ENCODE measurements around the gene LTA4H.

The LTA4H gene

DNA sequence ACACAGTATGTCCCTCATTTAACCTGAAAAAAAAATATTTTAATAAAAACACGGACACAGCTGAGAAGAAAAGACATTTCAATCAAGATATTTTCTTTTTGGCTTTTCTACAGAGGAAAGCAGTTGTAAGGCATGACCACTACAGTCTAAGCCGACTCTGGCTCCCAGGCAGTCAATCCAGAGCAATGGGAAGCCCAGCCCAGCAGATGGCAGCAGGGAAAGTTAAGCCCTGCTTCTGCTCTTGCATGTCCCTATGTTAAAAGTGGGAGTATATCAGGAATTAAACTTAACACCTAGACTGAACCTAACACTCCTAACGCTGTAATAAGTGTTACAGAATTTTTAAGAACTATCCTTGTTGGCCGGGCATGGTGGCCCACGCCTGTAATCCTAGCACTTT, 19.7 kb downstream of the LTA4H start:
- DNase-seq (ENCODE audit: low read depth), result no peak
- H3K4me3 ChIP-seq (ENCODE audit: control insufficient read depth, low read depth, low read length), result no peak overlapping the region
- peak; percentile 62 for TF ChIP-seq CTCF (IDR thresholded peaks at IDR 0.05; ENCODE audit: control insufficient read depth, insufficient read depth, low read depth, low read length, missing control alignments)

DNA sequence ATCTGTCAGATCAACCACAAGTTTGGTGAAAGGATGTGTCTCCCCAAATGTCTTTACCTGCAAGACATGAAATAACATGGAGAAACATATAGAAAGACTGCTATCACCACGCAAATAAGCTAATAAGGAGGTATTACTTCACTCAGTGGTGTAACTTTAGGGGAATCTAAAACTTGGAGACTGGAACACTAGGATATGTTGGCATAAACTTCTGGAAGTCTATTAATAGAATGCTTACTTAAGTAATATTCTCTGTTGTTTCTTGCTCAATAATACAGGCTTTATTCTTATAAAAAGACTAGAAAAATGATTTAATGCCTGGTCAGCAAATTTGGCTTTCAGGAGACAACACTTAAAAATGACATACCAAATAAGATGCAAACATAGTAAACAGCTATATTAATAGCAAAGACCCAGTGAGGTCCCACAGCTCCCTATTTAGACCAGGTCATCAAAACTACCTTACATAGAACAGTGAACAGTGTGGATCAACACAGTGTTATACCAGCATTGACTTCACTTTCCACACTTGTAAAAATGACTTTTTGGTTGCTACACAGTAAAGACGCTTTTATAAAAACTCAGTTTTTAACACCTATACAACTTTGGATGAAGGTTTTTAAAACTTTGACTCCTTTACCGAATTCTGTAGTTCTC, 20.3 kb downstream of the LTA4H start:
- TF ChIP-seq CTCF (IDR thresholded peaks at IDR 0.05; ENCODE audit: control insufficient read depth, insufficient read depth, low read depth, low read length, missing control alignments), result no peak
- no peak for DNase-seq (ENCODE audit: low read depth)
- no peak overlapping the region for H3K4me3 ChIP-seq (ENCODE audit: control insufficient read depth, low read depth, low read length)

DNA sequence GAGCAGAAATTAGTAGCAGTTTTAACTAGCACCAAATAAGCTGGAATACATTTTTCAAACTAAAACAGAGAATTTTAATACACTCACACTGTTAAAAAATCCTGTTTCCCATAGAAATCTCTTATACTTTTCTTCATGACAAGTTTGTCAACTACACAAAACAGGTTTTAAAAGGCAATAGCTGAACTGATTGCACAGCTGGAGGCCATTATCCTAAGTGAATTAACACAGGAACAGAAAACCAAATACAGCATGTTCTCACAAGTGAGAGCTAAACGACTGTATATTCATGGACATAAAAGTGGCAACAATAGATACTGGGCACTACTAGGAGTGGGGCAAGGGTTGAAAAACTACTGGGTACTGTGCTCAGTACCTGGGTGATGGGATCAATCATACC, 27.7 kb downstream of the LTA4H start:
- H3K4me3 ChIP-seq (ENCODE audit: control insufficient read depth, low read depth, low read length), result no peak overlapping the region
- no peak for DNase-seq (ENCODE audit: low read depth)
- TF ChIP-seq CTCF (IDR thresholded peaks at IDR 0.05; ENCODE audit: control insufficient read depth, insufficient read depth, low read depth, low read length, missing control alignments), result no peak

GRCh38 chr12:96006727-96007126, 28.7 kb downstream of the LTA4H start:
- DNase-seq (ENCODE audit: low read depth), result no peak
- H3K4me3 ChIP-seq (ENCODE audit: control insufficient read depth, low read depth, low read length), result no peak overlapping the region
- TF ChIP-seq CTCF (IDR thresholded peaks at IDR 0.05; ENCODE audit: control insufficient read depth, insufficient read depth, low read depth, low read length, missing control alignments), result no peak

GRCh38 chr12:96000858-96001257, 34.5 kb downstream of the LTA4H start:
- TF ChIP-seq CTCF (IDR thresholded peaks at IDR 0.05; ENCODE audit: control insufficient read depth, insufficient read depth, low read depth, low read length, missing control alignments), result no peak
- H3K4me3 ChIP-seq (ENCODE audit: control insufficient read depth, low read depth, low read length), result no peak overlapping the region
- DNase-seq (ENCODE audit: low read depth), result no peak

DNA sequence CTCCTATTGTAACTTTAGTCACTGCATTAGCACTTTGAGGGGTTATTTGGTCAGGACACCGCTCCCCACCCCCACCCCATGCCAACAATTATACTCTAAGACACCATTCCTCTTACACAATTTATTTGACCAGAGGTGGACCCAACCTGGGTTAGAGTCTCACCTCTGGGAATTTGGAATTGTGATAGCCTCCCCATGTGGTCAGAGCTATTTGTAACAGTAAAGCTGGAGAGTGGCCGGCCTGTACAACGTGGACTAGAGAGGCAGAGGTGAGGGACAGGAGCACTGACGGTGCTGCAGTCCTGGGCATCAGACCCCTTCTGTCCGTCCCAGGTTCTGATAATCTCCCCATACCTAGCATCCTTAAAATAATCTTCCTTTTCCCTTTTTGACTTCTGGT, 35.9 kb downstream of the LTA4H start:
- no peak for TF ChIP-seq CTCF (IDR thresholded peaks at IDR 0.05; ENCODE audit: control insufficient read depth, insufficient read depth, low read depth, low read length, missing control alignments)
- no peak for DNase-seq (ENCODE audit: low read depth)
- no peak overlapping the region for H3K4me3 ChIP-seq (ENCODE audit: control insufficient read depth, low read depth, low read length)

Measured in AG09309 (cell line).